GM12878 (cell line): ENCODE results near the gene ABL2. TPM values are rescaled to one million over a fixed set of nuclear protein-coding genes. Genes with fewer than 3 reads are reported as not detected.

Experiments
- CREB1 ChIP-seq: IDR thresholded peaks from 2 replicates; pipeline ENCODE4 v1.6.1; 2012; ENCODE audit warnings: low read depth, mild to moderate bottlenecking, inconsistent platforms
- CTCF ChIP-seq, 3 experiments: IDR thresholded peaks in 2 of 3; conservative IDR thresholded peaks in 1 of 3; 2 replicates each; pipeline ENCODE4 v1.5.1; 2011; ENCODE audit warnings: low read depth in 3 of 3, low read length in 3 of 3, mild to moderate bottlenecking in 3 of 3, control low read depth in 2 of 3, moderate library complexity in 2 of 3, inconsistent platforms in 1 of 3, mixed read lengths in 1 of 3; ENCODE audit not compliant: control insufficient read depth in 2 of 3, insufficient read depth in 1 of 3; ENCODE audit errors: extremely low read depth in 1 of 3
- EGR1 ChIP-seq, 2 experiments: IDR thresholded peaks; 1 replicate in 1 of 2; 2 replicates in 1 of 2; pipeline ENCODE4 v1.6.1; 2011 to 2012; ENCODE audit warnings: low read depth in 2 of 2, low read length in 2 of 2, borderline replicate concordance in 1 of 2, mild to moderate bottlenecking in 1 of 2, moderate library complexity in 1 of 2
- ESRRA ChIP-seq: IDR thresholded peaks from 2 replicates; pipeline ENCODE4 v1.6.1; 2012; ENCODE audit warnings: mild to moderate bottlenecking, low read length, improper control_type of control experiment
- EZH2 ChIP-seq: IDR thresholded peaks from 2 replicates; pipeline ENCODE4 v1.6.1; 2012; ENCODE audit warnings: low read depth, mild to moderate bottlenecking, control low read depth, inconsistent platforms, low read length, borderline replicate concordance; ENCODE audit not compliant: control insufficient read depth
- HCFC1 ChIP-seq: fragments of 150-350 bp; IDR thresholded peaks from 2 replicates; pipeline ENCODE4 v1.6.1; 2014; ENCODE audit warnings: low read length
- HSF1 ChIP-seq: fragments of 150-350 bp; IDR thresholded peaks from 2 replicates; pipeline ENCODE4 v1.6.1; 2014; ENCODE audit warnings: mild to moderate bottlenecking, low read depth, low read length
- IKZF2 ChIP-seq, 2 experiments: fragments of 450-650 bp; IDR thresholded peaks; 2 replicates each; pipeline ENCODE4 v1.6.1; 2017; ENCODE audit warnings: mild to moderate bottlenecking in 2 of 2, moderate library complexity in 2 of 2
- JUNB ChIP-seq: IDR thresholded peaks from 2 replicates; pipeline ENCODE4 v1.6.1; 2016; ENCODE audit warnings: antibody characterized with exemption, mild to moderate bottlenecking
- MTA2 ChIP-seq: fragments of 450-650 bp; IDR thresholded peaks from 2 replicates; pipeline ENCODE4 v1.6.1; 2016; ENCODE audit warnings: low read depth, mild to moderate bottlenecking, moderate library complexity
- NBN ChIP-seq: fragments of 450-650 bp; IDR thresholded peaks from 2 replicates; pipeline ENCODE4 v1.6.1; 2016
- NFIC ChIP-seq: IDR thresholded peaks from 2 replicates; pipeline ENCODE4 v1.6.1; 2012; ENCODE audit warnings: low read depth, mild to moderate bottlenecking, inconsistent platforms, low read length, moderate library complexity
- NR2C2 ChIP-seq: IDR thresholded peaks from 2 replicates; pipeline ENCODE4 v1.6.1; 2011; ENCODE audit warnings: borderline replicate concordance, low read depth; ENCODE audit not compliant: control insufficient read depth, insufficient read length
- RAD51 ChIP-seq: fragments of 450-650 bp; IDR thresholded peaks from 2 replicates; pipeline ENCODE4 v1.6.1; 2016; ENCODE audit warnings: moderate library complexity, mild to moderate bottlenecking, inconsistent platforms
- RB1 ChIP-seq: fragments of 450-650 bp; formaldehyde crosslinking; IDR thresholded peaks from 2 replicates; pipeline ENCODE4 v1.6.1; 2017; ENCODE audit warnings: mild to moderate bottlenecking, borderline replicate concordance
- RELA ChIP-seq: fragments of 450-650 bp; IDR thresholded peaks from 2 replicates; pipeline ENCODE4 v1.8.0; 2014; ENCODE audit warnings: borderline replicate concordance; ENCODE audit not compliant: partially characterized antibody
- RELB ChIP-seq: fragments of 450-650 bp; IDR thresholded peaks from 2 replicates; pipeline ENCODE4 v1.6.1; 2017; ENCODE audit warnings: low read depth, mild to moderate bottlenecking, moderate library complexity
- RFX5 ChIP-seq: IDR thresholded peaks from 2 replicates; pipeline ENCODE4 v1.6.1; 2011; ENCODE audit warnings: low read depth, low read length, improper control_type of control experiment
- SMAD1 ChIP-seq: fragments of 450-650 bp; IDR thresholded peaks from 2 replicates; pipeline ENCODE4 v1.6.1; 2018; ENCODE audit warnings: mild to moderate bottlenecking, low read depth; ENCODE audit not compliant: partially characterized antibody
- SMARCA5 ChIP-seq: fragments of 450-650 bp; IDR thresholded peaks from 2 replicates; pipeline ENCODE4 v1.6.1; 2017; ENCODE audit warnings: mild to moderate bottlenecking
- TBL1XR1 ChIP-seq: IDR thresholded peaks from 2 replicates; pipeline ENCODE4 v1.6.1; 2012; ENCODE audit warnings: low read depth, low read length, improper control_type of control experiment
- ZNF687 ChIP-seq: fragments of 450-650 bp; IDR thresholded peaks from 2 replicates; pipeline ENCODE4 v1.6.1; 2017; ENCODE audit warnings: mild to moderate bottlenecking, moderate library complexity
- polyA plus RNA-seq, 11 experiments: library from polyadenylated mRNA; depleted of rRNA in 4 of 11; unstranded in 6 of 11; stranded (reverse) in 5 of 11; fragments of >200 nt; fragmentation: Nextera tagmentation in 4 of 11; fragmentation: Illumina TruSeq in 1 of 11; extraction: Ambion mirVana in 4 of 11; extraction: Trizol in 1 of 11; gene quantifications; 1 replicate in 1 of 11; 2 replicates in 10 of 11; pipeline versions ENCODE4 v1.2.1 to v1.2.3, GENCODE V29; 2011 to 2016; ENCODE audit warnings: inconsistent platforms in 2 of 11, missing spikeins in 2 of 11, low read depth in 1 of 11
- total RNA-seq, 4 experiments: library from RNA; depleted of rRNA in 3 of 4; stranded (reverse); fragments of >200 nt in 3 of 4; fragmentation: Illumina TruSeq in 1 of 4; extraction: Trizol in 1 of 4; gene quantifications; 2 replicates each; pipeline versions ENCODE4 v1.2.1 to v1.2.3, GENCODE V29; 2013 to 2021

Gene ABL2
- total and polyA plus RNA-seq, 10 of the 15 experiments (the other 5 are each of a cell fraction or from before 2014, with no cell fraction given) = 0.57 to 9.4 (median 3.6) TPM

GRCh38 chr1:179080866-179081686 lies 148.4 kb downstream of the ABL2 start (continued):
- TF ChIP-seq CTCF (IDR thresholded peaks at IDR 0.05 in 2 of 3, conservative IDR thresholded peaks at IDR 0.05 in 1 of 3; ENCODE audit: control insufficient read depth in 2 of 3, extremely low read depth in 1 of 3, insufficient read depth in 1 of 3, low read depth in 3 of 3, low read length in 3 of 3) = no peak
- peak in 1 of 2 experiments; percentile 69; a peak in 2 of 4 replicates for TF ChIP-seq IKZF2 (IDR thresholded peaks at IDR 0.05)
- no peak for TF ChIP-seq HCFC1
- TF ChIP-seq RELB = no peak; the same call in 1 of the 2 replicates
- no peak for TF ChIP-seq RELA
- TF ChIP-seq ZNF687 = no peak
- TF ChIP-seq NBN = no peak
- TF ChIP-seq NR2C2 = no peak
- TF ChIP-seq SMAD1 = no peak
- TF ChIP-seq MTA2 = 0 out of 2 replicates have a peak, but pooled peaks have one; percentile 27
- TF ChIP-seq RAD51 = no peak
- TF ChIP-seq HSF1 = no peak
- no peak for TF ChIP-seq SMARCA5
- no peak for TF ChIP-seq RFX5
- no peak for TF ChIP-seq EZH2
- TF ChIP-seq CREB1 = no peak
- no peak for TF ChIP-seq ESRRA
- no peak for TF ChIP-seq EGR1 (IDR thresholded peaks at IDR 0.05; ENCODE audit: borderline replicate concordance in 1 of 2, low read depth in 2 of 2, low read length in 2 of 2)
- TF ChIP-seq TBL1XR1 = no peak
- TF ChIP-seq JUNB = no peak; the same call in 1 of the 2 replicates
- no peak for TF ChIP-seq RB1
- peak; percentile 70; the same call in 1 of the 2 replicates for TF ChIP-seq NFIC
